GM12872 (cell line): Measurements from ENCODE around the gene XXYLT1.

Experiments used
- TF ChIP-seq, protein P1 (sequence below): IDR thresholded peaks from 3 replicates; pipeline ENCODE4 v1.5.1; 2011; ENCODE audit warnings: low read depth, mild to moderate bottlenecking, low read length, moderate library complexity; ENCODE audit not compliant: insufficient read depth

XXYLT1 gene

DNA sequence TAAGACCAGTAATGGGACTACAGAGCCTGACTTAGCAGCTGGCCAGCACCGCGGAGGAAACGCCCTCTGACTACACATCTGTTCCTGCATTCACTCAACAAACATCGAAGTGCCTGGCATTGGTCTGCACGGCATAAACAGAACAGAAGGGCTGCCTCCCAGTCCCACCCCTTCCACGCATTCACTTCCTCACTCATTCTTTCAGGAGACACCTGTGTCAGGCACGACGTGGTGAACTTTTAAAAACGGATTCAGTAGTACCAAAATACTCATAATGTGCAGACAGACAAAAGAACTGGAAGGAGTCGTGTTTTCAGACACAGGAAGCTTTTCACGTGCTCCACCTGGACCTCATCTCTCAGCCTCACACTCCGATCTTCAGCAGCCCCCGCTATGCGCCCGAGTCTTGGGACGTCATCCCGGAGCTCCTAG is 123.3 kb downstream of the XXYLT1 start:
- TF ChIP-seq, protein P1, sequence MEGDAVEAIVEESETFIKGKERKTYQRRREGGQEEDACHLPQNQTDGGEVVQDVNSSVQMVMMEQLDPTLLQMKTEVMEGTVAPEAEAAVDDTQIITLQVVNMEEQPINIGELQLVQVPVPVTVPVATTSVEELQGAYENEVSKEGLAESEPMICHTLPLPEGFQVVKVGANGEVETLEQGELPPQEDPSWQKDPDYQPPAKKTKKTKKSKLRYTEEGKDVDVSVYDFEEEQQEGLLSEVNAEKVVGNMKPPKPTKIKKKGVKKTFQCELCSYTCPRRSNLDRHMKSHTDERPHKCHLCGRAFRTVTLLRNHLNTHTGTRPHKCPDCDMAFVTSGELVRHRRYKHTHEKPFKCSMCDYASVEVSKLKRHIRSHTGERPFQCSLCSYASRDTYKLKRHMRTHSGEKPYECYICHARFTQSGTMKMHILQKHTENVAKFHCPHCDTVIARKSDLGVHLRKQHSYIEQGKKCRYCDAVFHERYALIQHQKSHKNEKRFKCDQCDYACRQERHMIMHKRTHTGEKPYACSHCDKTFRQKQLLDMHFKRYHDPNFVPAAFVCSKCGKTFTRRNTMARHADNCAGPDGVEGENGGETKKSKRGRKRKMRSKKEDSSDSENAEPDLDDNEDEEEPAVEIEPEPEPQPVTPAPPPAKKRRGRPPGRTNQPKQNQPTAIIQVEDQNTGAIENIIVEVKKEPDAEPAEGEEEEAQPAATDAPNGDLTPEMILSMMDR, result no peak

DNA sequence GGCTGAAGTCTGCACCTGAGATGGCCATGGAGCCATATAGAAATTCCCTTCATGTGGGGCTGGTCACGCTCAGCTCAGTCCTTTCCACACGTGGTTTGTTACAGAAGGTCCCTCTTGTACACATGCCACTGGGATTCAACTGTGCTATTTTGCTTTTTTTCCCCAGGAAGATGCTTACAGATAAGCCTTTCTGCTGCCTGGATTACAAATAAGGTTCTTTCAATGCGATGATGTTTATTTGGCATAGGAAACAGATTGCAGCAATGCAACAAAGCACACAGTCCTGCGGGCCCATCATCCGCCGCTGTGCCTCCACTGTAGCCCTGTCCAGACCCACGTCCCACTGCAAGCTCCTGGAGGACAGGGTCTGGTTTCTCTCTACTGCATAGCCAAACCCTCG is 124.8 kb downstream of the XXYLT1 start:
- TF ChIP-seq, protein P1, result no peak

DNA sequence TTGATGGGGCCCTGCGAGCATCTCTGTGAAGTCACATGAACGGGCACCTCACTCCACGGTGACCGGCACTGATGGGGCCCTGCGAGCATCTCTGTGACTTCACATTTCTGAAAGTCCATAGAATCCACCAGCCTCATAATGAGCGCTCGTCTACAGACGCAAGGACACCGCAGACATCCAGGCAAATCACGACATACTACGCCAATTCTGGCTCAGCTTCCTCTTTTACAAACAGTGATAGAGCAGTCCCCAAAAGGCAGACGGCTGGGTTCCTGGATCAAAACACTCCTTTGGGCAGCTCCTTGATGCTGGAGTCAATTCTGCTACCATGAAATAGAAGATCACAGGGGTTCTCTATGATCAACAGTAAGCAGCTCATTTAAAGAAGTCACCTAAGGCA is 125.4 kb downstream of the XXYLT1 start:
- TF ChIP-seq, protein P1, result no peak

DNA sequence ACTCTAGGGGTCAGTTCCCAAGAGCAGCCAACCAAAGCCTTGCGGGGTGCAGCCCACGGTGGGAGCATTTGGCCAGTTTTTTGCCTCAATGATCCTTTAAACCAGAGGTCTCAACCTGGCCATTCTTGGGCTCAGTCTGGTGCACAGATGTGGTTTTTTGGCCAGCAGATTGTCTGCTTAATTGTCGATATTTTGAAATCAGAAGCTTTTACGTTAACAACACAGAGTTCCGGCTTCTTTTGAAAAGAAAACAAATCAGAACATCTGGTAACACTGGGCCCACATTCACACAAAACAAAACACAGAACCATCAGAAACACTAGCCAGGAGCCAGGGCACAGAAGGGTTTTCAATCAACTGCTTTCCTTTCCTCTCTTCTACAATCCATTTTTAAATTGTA is 127.7 kb downstream of the XXYLT1 start:
- TF ChIP-seq, protein P1, result no peak

DNA sequence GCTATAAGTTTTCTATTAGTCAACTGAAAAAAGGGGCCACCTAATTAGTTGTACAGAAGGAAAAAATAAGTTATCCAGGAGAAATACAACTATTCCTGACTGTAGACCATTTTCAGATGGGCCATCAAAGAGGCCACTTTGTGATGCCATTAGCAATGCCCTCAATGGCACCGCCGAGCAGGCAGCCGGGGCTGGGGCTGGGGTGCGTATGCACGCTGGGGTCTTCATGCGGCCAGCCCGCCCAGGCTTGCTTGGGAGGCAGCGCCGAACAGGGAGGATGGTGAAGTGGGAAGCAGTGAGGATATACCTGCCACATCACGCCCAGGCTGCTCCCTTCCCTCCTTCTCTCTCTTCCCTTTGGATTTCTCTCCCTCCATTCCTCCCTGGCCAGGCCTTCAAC is 128.4 kb downstream of the XXYLT1 start:
- TF ChIP-seq, protein P1, result no peak

DNA sequence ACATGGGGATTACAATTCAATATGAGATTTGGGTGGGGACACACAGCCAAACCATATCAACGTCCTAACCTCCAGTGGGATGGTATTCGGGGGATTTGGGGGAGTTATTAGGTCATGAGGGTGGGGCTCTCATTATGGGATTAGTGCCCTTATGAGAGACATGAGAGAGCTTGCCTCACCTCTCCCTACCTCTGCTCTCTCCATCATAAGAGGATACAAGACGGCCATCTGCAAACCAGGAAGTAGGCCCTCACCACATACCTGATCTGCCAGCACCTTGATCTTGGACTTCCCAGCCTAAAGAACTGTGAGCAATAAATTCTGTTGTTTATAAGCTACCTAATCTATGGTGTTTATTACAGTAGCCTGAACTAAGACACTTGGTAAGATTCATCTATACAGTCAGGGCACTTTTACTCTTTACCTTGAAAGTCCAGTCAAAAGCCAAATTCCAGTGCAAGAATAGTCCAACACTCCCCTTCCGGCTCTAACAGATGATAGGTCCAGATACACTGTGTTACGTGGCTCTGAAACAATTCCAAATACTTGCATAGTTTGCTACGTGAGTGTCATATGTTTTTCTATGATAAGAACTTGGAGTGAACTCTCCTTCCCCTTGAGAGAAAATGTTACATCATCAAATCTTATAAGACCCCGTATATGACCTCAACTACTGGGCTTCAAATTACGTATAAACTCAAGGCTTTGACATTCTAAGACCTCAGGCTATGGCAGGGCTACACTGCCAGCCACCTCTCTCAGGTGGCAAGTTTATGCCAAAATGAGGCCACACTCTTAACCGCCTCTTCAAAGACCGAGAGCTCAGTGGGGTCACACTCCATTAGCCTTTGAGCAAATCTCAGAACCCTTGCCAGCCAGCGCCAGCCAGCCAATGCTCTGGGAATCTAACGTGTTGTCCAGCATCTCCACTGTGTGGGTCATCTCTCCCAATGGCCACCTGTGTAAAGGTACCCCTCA is 129.9 kb downstream of the XXYLT1 start:
- TF ChIP-seq, protein P1, result no peak

DNA sequence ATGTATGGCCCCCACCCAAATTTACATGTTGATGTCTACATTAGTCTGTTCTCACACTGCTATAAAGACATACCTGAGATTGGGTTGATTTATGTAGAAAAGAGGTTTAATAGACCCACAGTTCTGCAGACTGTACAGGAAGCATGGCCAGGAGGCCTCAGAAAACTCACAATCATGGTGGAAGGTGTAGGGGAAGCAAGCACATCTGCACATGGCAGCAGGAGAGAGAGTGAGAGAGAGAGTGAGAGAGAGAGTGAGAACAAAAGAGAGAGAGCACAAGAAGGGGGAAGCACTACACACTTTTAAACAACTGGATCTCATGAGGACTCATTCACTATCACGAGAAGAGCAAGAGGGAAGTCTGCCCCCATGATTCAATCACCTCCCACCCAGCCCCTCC is 130.5 kb downstream of the XXYLT1 start:
- TF ChIP-seq, protein P1, result no peak
